Retinal pigment epithelial cell (primary cell): ENCODE data around the gene TFAP2C.
"Not testable (repeated sequence)": the region's sequence is repeated elsewhere in the genome, so short reads cannot be mapped to it uniquely, and the experiment has no call there.

Experiments used
- DNase-seq: peaks from one replicate; pipeline ENCODE4 v3.0.0-alpha.2; 2010; ENCODE audit warnings: low read depth
- H3K4me3 ChIP-seq: 2 replicates; pipeline ENCODE4 v1.5.1; 2011; ENCODE audit warnings: mild to moderate bottlenecking, low read length, control low read depth, moderate library complexity
- TF ChIP-seq, protein P1 (sequence below): conservative IDR thresholded peaks from 2 replicates; pipeline ENCODE4 v1.5.1; 2011; ENCODE audit warnings: low read depth, low read length, control low read depth, inconsistent platforms

The TFAP2C gene

DNA sequence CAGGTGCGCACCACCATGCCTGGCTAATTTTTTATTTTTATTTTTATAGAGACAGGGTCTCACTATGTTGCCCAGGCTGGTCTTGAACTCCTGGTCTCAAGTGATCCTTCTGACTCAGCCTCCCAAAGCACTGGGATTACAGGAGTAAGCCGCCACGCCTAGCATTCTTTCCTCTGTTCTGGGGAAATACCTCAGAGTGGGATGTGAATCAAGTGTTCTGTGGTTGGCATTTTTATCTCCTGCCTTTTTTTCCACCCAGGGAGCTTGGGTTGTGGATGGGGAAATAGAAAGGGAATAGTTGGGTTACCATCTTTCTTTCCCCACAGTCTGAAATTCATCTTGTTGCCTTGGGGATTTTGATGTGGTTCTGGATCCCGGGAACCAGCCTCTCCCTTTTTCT lies 24.1 kb downstream of the TFAP2C start:
- no peak for DNase-seq
- TF ChIP-seq, protein P1, sequence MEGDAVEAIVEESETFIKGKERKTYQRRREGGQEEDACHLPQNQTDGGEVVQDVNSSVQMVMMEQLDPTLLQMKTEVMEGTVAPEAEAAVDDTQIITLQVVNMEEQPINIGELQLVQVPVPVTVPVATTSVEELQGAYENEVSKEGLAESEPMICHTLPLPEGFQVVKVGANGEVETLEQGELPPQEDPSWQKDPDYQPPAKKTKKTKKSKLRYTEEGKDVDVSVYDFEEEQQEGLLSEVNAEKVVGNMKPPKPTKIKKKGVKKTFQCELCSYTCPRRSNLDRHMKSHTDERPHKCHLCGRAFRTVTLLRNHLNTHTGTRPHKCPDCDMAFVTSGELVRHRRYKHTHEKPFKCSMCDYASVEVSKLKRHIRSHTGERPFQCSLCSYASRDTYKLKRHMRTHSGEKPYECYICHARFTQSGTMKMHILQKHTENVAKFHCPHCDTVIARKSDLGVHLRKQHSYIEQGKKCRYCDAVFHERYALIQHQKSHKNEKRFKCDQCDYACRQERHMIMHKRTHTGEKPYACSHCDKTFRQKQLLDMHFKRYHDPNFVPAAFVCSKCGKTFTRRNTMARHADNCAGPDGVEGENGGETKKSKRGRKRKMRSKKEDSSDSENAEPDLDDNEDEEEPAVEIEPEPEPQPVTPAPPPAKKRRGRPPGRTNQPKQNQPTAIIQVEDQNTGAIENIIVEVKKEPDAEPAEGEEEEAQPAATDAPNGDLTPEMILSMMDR: no peak
- no peak overlapping the region for H3K4me3 ChIP-seq

DNA sequence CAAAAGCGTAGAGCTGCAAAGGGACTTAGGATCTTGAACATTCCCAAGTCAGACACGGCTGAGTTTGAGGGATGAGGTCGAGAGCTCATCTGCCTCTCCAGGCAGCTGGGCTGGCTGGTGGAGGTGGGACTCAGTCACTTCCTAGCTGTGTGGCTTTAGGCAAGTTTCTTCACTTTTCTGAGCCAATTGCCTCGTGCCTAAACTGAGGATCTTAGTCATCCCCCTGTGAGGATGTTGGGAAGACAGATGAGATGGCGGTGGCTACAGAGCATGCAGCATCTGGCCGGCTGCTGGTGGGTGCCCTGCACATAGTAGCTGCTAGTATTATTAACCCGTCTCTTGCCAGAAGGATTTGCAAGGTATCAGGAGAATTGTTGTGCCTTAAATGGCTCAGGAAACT lies 27.5 kb downstream of the TFAP2C start:
- TF ChIP-seq, protein P1: no peak
- H3K4me3 ChIP-seq: no peak overlapping the region
- no peak for DNase-seq

DNA sequence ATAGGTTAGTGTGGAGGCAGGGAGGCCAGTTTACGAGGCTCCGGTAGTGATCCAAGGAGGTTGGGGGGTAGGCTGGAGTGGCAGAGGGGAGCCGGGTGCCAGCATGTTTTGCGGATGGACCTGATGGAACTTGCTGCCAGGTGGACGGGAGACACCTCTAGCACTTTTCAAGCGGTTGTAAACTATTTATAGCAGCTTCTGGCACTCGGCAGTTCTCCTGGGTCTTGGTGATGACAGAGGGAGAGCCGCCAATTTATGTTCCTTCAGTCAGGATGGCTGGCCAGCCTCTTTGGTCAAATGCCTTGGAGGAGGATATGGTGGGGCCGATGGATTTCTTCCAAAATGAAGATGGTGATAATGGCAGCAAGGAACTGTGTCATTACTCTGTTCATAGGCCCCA lies 28.8 kb downstream of the TFAP2C start:
- DNase-seq: no peak
- TF ChIP-seq, protein P1: no peak
- no peak overlapping the region for H3K4me3 ChIP-seq

DNA sequence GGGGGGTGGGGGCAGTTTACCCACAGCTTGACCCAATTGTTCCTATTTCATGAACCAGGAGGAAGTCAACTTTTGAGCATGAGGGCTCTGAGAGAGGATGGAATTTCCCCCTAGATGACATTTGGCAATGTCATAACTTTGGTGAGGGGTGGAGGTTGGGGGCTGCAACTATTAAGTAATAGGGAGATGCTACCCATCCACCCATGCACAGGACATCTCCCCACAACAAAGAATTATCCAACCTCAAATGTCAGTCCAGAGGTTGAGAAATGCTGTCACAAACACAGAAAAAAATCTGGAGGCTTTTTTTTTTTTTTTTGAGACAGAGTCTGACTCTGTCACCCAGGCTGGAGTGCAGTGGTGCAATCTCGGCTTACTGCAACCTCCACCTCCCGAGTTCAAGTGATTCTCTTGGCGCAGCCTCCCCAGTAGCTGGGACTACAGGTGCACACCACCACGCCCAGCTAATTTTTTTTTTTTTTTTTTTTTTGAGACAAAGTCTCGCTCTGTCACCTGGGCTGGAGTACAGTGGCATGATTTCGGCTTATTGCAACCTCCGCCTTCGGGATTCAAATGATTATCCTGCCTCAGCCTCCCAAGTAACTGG lies 29.3 kb downstream of the TFAP2C start:
- DNase-seq, H3K4me3 ChIP-seq: not testable (repeated sequence)

DNA sequence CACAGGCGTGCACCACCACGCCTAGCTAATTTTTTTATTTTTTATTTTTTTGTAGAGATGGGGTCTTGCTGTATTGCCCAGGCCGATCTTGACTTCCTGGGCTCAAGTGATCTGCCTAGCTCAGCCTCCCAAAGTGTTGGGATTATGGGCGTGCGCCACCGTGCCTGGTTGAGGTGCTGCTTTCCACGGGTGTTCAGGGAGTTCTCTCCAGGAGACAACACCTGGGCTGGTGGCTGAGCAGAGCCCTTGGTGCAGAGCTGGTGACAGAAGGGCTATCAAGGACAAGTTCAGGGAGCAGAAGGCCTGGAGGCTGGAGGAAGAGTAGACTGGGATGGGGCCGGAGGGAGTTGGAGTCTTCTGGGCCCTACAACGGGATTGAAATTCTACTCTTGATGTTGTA lies 34.6 kb downstream of the TFAP2C start:
- TF ChIP-seq, protein P1: no peak
- H3K4me3 ChIP-seq: no peak overlapping the region
- no peak for DNase-seq

DNA sequence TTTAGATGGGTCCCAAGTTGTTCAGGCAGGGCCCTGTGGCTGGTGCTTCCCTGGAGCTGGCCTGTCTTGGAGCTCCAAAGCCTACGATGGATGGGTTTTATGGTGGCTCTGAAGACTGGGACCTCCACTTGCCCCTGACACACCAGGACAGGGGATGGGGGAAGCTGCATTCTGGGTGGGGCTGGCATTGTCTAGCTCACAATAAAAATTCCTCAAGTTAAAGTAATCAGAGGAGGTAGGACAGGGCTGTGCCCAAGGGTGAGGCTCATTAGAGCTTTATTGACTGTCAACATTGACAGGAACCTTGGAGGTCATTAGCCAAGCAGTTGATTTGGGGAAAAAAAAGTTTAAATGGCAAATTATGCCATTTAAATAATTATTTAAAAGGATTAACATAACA lies 35.7 kb downstream of the TFAP2C start:
- no peak overlapping the region for H3K4me3 ChIP-seq
- TF ChIP-seq, protein P1: no peak
- no peak for DNase-seq

- TF ChIP-seq, protein P1: no peak
- no peak for DNase-seq
- H3K4me3 ChIP-seq: no peak overlapping the region
These were observed 36.7 kb downstream of the TFAP2C start for GRCh38 chr20:56665806-56666205.

GRCh38 chr20:56673450-56673849 lies 44.3 kb downstream of the TFAP2C start:
- DNase-seq: no peak
- TF ChIP-seq, protein P1: no peak

More at GRCh38 chr20:56673450-56673849, 44.3 kb downstream of the TFAP2C start:
- no peak overlapping the region for H3K4me3 ChIP-seq
